Gastroesophageal sphincter (tissue), 4 donors: ENCODE results near the gene PTCH1. TPM values are rescaled to one million over a fixed set of nuclear protein-coding genes. Genes with fewer than 3 reads are reported as not detected.

Experiments
- ATAC-seq: fragments of 150-250 bp; one replicate; pipeline ENCODE4 v1.9.1; 2016; ENCODE audit warnings: mild to moderate bottlenecking, moderate library complexity
- H3K27ac ChIP-seq, 4 donors: fragments of 200-600 bp; sonication (generic) in 3 of 4; 1 replicate in 3 of 4; 2 replicates in 1 of 4; pipeline ENCODE4 v1.5.1; 2016 to 2019
- H3K27me3 ChIP-seq: fragments of 200-600 bp; sonication (generic); one replicate; pipeline ENCODE4 v1.5.1; 2019
- H3K36me3 ChIP-seq, 2 donors: fragments of 200-600 bp; sonication (generic); one replicate each; pipeline ENCODE4 v1.5.1; 2019; ENCODE audit warnings: control low read depth in 1 of 2
- H3K4me1 ChIP-seq, 3 donors: fragments of 200-600 bp; sonication (generic); 1 replicate in 2 of 3; 2 replicates in 1 of 3; pipeline ENCODE4 v1.5.1; 2016 to 2019; ENCODE audit warnings: control low read depth in 2 of 3
- H3K4me3 ChIP-seq, 2 donors: fragments of 200-600 bp; sonication (generic); one replicate each; pipeline ENCODE4 v1.5.1; 2019; ENCODE audit warnings: mild to moderate bottlenecking in 1 of 2, moderate library complexity in 1 of 2
- H3K9me3 ChIP-seq, 3 donors: fragments of 200-600 bp; sonication (generic); one replicate each; pipeline ENCODE4 v1.5.1; 2017 to 2019; ENCODE audit warnings: control low read depth in 2 of 3
- CTCF ChIP-seq, 4 experiments: fragments of 200-600 bp in 2 of 4; fragments of 450-650 bp in 2 of 4; sonication (generic) in 1 of 4; IDR thresholded peaks; one replicate each; pipeline ENCODE4 v1.5.1; 2017 to 2019; ENCODE audit warnings: antibody characterized with exemption in 4 of 4, mild to moderate bottlenecking in 2 of 4, moderate library complexity in 2 of 4
- EP300 ChIP-seq: sonication (generic); formaldehyde crosslinking; IDR thresholded peaks from one replicate; pipeline ENCODE4 v1.6.1; 2017; ENCODE audit warnings: antibody characterized with exemption, mild to moderate bottlenecking
- POLR2A ChIP-seq, 2 donors: fragments of 450-650 bp; IDR thresholded peaks; one replicate each; pipeline ENCODE4 v1.6.1; 2017; ENCODE audit warnings: antibody characterized with exemption in 2 of 2, mild to moderate bottlenecking in 2 of 2, moderate library complexity in 1 of 2
- POLR2AphosphoS5 ChIP-seq: sonication (generic); formaldehyde crosslinking; IDR thresholded peaks from one replicate; pipeline ENCODE4 v1.6.1; 2017; ENCODE audit warnings: antibody characterized with exemption
- WGBS, 2 donors: methylation state at CpG; one replicate each; pipeline ENCODE4 v1.1.5; 2018; ENCODE audit warnings: low coverage in 1 of 2; 5-methylcytosine and 5-hydroxymethylcytosine counted together
- total RNA-seq, 4 donors: library from RNA; depleted of rRNA; stranded (reverse); fragments of >200 nt; gene quantifications; one replicate each; pipeline ENCODE4 v1.1.0, GENCODE V29; 2016

The PTCH1 gene
- total RNA-seq, 4 donors from 2014 or later, result 12.5 to 20.3 (median 15.5) TPM

- Histone ChIP-seq H3K4me3 (no peak overlapping the region), H3K27me3 (no peaks in the 10 kb centered on the region), H3K4me1 (no peaks in the 10 kb centered on the region), H3K9me3 (no peaks in the 10 kb centered on the region), H3K36me3 (no peaks in the 10 kb centered on the region), H3K27ac (no peak overlapping the region)
- TF ChIP-seq POLR2AphosphoS5, result no peak
- TF ChIP-seq EP300, result no peak
- TF ChIP-seq POLR2A (IDR thresholded peaks at IDR 0.05), result no peak
- no peak for TF ChIP-seq CTCF (IDR thresholded peaks at IDR 0.05)
- ATAC-seq, result no peak
- WGBS, 2 donors, result 81 to 83% methylated on average over 5 to 7 of the region's 8 CpGs
Observed at GRCh38 chr9:95533996-95534680, 17.4 kb upstream of the PTCH1 start.

- Histone ChIP-seq H3K27me3 (peaks cover 21% of the 10 kb centered on the region), H3K4me3 (no peak overlapping the region), H3K9me3 (no peaks in the 10 kb centered on the region), H3K4me1 (no peaks in the 10 kb centered on the region), H3K27ac (no peak overlapping the region), H3K36me3 (no peaks in the 10 kb centered on the region)
- WGBS, 2 donors, result 75 to 89% methylated on average over 1 of the region's 1 CpG
- TF ChIP-seq EP300, result no peak
- TF ChIP-seq CTCF (IDR thresholded peaks at IDR 0.05), result no peak
- TF ChIP-seq POLR2AphosphoS5, result no peak
- TF ChIP-seq POLR2A (IDR thresholded peaks at IDR 0.05), result no peak
- ATAC-seq, result no peak
Observed at GRCh38 chr9:95529910-95530309, 13.1 kb upstream of the PTCH1 start.

- H3K36me3 ChIP-seq, result no peaks in the 10 kb centered on the region
- 80 to 95% methylated on average over 2 to 6 of the region's 8 CpGs for WGBS, 2 donors
- peaks cover 29% of the 10 kb centered on the region for H3K27me3 ChIP-seq
- H3K27ac ChIP-seq, result no peak overlapping the region
- no peak for TF ChIP-seq CTCF (IDR thresholded peaks at IDR 0.05)
- no peak for TF ChIP-seq POLR2AphosphoS5
- TF ChIP-seq POLR2A (IDR thresholded peaks at IDR 0.05), result no peak
- no peaks in the 10 kb centered on the region for H3K9me3 ChIP-seq
- no peak for ATAC-seq
- no peaks in the 10 kb centered on the region for H3K4me1 ChIP-seq
- no peak overlapping the region for H3K4me3 ChIP-seq
Observed at GRCh38 chr9:95528908-95529502, 12.2 kb upstream of the PTCH1 start.

GRCh38 chr9:95522871-95523370 is 6.2 kb upstream of the PTCH1 start:
- Histone ChIP-seq H3K9me3 (no peaks in the 10 kb centered on the region), H3K4me3 (no peak overlapping the region), H3K4me1 (no peaks in the 10 kb centered on the region), H3K27ac (no peak overlapping the region), H3K27me3 (peaks cover 19% of the 10 kb centered on the region), H3K36me3 (no peaks in the 10 kb centered on the region)
- TF ChIP-seq POLR2A (IDR thresholded peaks at IDR 0.05) (no peak), EP300 (no peak), CTCF (IDR thresholded peaks at IDR 0.05) (no peak), POLR2AphosphoS5 (no peak)
- no peak for ATAC-seq
- 14% methylated on average over 1 of the region's 3 CpGs for WGBS, 2 donors

- Histone ChIP-seq H3K4me3 (no peak overlapping the region), H3K4me1 (peaks cover 0 to 11% (median 3%) of the 10 kb centered on the region in 3 donors), H3K27me3 (peaks cover 11% of the 10 kb centered on the region), H3K9me3 (no peaks in the 10 kb centered on the region), H3K36me3 (no peaks in the 10 kb centered on the region), H3K27ac (no peak overlapping the region)
- ATAC-seq, result no peak
- TF ChIP-seq EP300, result no peak
- no peak for TF ChIP-seq CTCF (IDR thresholded peaks at IDR 0.05)
- TF ChIP-seq POLR2AphosphoS5, result no peak
- no peak for TF ChIP-seq POLR2A (IDR thresholded peaks at IDR 0.05)
- WGBS, 2 donors, result 95% methylated on average over 2 of the region's 3 CpGs
Observed at GRCh38 chr9:95521699-95522098, 4.9 kb upstream of the PTCH1 start.
